ENCODE data around the gene ZNF618.

The ZNF618 gene

DNA sequence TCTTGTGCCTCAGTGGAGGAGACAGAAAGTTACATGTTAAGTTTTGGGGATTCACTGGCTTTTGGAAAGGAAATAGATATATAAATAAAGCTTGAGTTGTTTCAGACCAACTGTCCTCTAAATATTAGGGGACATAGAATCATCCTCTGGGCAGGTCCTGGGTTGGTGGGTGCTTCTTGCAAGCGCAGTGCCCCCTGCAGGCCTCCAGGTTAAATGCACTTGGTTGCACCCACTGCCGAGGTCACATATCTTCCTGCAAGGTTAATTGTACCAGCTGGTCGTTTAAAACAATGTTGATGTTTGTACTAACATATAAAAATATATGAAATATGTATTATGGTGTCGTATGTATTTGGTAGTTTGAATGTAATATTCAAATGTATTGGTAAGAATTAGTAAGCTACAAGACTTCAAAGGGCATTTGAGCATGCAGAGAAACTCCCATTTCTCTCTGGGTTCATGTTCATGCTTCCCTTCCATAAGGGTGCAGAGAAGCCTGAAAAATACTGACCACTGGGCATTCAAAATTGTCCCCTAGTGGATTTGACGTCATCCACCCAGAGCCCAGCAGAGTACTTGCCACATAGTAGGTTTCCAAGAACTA lies 87.0 kb downstream of the ZNF618 start:
- TF ChIP-seq CTCF (IDR thresholded peaks at IDR 0.05): peak; percentile 91

DNA sequence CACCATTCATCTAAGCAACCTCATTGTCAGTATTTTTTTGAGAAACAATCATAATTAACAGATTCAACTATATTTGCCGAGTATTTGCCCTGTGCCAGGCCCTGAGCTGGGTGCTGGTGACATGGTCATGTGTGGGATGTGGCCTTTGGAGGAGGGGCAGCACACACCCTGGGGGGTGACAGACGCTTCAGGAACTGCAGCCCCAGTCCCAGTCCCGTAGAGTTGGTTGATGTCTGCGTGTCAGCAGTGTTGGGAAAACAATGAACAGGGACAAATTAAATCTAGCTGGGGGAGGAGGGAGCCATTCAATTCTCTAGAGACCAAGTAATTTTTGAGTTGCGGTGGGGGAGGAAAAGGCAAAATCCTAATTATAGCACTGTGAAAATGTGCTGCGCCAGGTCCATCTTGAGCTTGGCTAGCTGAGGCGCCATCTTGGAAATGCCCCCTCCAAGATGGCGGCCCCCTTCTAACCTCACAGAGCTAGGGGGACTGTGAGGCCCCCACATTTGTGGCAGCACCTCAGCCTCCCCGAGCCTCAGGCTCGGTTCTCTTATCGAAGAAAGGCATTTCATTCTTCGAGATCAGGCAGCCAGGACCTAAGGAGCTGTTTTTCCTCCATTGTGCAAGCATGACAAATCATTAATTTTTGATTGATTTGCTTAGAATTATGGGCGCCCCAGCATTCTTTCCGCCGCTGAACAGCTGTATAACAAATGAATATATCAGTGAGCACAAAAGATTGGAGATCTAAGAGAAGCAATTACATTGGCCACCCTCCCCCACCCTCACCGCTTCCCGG lies 87.8 kb downstream of the ZNF618 start:
- no peak for TF ChIP-seq CTCF (IDR thresholded peaks at IDR 0.05)

- no peak for TF ChIP-seq CTCF (IDR thresholded peaks at IDR 0.05)
These were observed 88.5 kb downstream of the ZNF618 start for GRCh38 chr9:113964495-113965170.

GRCh38 chr9:113966394-113966793 lies 90.3 kb downstream of the ZNF618 start:
- TF ChIP-seq CTCF (IDR thresholded peaks at IDR 0.05): no peak

GRCh38 chr9:113967380-113967779 lies 91.3 kb downstream of the ZNF618 start:
- TF ChIP-seq CTCF (IDR thresholded peaks at IDR 0.05): no peak

DNA sequence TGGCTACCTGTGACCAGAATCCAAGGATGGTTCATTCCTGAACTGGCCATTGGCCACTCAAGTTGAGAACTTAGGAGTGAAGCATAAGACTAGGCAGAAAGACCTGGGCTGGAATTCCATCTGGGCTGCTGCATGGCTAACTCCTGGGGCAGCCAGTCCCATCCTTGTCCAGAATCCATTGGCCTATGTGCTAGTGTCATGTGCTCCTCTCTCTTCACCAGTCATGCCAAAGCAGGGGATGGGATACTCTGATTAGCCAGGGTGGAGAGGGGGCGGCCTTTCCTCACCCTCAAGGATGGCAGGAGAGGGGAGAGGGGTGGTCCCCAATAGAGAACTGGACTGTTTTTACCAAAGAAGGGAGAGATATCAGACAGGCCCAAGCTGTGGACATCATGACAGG lies 93.2 kb downstream of the ZNF618 start:
- no peak for TF ChIP-seq CTCF (IDR thresholded peaks at IDR 0.05)

DNA sequence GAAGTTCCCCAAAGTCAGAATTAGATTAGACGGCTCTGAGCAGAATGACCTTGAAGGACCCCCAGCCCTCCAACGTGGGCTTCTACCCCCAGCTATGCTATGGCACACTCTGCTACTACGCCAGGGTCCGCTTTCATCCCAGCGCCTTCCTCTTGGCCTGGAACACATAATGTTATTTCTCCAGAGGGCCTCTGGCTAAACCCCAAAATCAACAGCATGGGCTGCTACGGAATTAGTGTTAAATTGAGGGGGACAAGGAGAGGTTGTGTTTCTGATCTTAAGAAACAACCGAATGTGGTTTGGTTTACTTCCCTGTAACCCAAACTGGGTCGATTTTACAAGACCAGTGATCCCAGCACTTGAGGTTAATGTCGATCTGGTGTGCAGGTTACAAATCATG lies 97.1 kb downstream of the ZNF618 start:
- TF ChIP-seq CTCF (IDR thresholded peaks at IDR 0.05): no peak

Data from LNCAP (cell line).